Measurements from ENCODE around the gene GPC6. TPM values are rescaled to one million over a fixed set of nuclear protein-coding genes. Genes with fewer than 3 reads are reported as not detected.

GPC6 gene
- polyA plus RNA-seq, 2 of the 4 experiments (the other 2 are of a cell fraction): 8.0 to 14.4 TPM

DNA sequence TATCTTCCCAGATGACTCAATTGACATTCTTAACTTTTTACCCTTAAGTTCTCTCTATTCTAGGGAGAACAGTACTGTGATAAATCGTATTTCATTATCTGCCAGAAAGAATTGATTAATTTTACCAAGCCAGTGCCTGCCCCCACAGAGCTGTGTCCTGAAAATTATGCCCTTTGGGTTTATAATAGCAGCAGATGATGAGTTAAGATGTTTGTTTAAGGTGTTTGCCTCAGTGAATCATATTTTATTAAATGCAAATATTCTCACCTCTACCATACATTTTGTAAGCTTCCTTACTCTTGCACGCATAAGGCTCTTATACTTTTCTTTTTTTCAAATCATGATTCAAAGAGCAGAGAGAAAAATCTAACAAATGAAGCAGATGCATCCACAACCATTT, 934.3 kb downstream of the GPC6 start:
- H3K4me2 ChIP-seq: no peak overlapping the region
- DNase-seq (ENCODE audit: low read depth in 1 of 2, low spot score in 1 of 2): no peak
- no peaks in the 10 kb centered on the region for H3K9me3 ChIP-seq
- H3K4me1 ChIP-seq: no peaks in the 10 kb centered on the region
- no peak for FAIRE-seq
- TF ChIP-seq CHD4 (IDR thresholded peaks at IDR 0.05; ENCODE audit: borderline replicate concordance): no peak
- no peak for TF ChIP-seq ZSCAN20 (CRISPR knock-in tag; IDR thresholded peaks at IDR 0.05)
- TF ChIP-seq, protein P1, sequence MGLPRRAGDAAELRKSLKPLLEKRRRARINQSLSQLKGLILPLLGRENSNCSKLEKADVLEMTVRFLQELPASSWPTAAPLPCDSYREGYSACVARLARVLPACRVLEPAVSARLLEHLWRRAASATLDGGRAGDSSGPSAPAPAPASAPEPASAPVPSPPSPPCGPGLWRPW (IDR thresholded peaks at IDR 0.05): no peak
- TF ChIP-seq CBX2 (IDR thresholded peaks at IDR 0.05; ENCODE audit: borderline replicate concordance, low read depth): no peak
- TF ChIP-seq PHF8 (IDR thresholded peaks at IDR 0.05; ENCODE audit: borderline replicate concordance, low read depth): no peak
- TF ChIP-seq, protein P2, sequence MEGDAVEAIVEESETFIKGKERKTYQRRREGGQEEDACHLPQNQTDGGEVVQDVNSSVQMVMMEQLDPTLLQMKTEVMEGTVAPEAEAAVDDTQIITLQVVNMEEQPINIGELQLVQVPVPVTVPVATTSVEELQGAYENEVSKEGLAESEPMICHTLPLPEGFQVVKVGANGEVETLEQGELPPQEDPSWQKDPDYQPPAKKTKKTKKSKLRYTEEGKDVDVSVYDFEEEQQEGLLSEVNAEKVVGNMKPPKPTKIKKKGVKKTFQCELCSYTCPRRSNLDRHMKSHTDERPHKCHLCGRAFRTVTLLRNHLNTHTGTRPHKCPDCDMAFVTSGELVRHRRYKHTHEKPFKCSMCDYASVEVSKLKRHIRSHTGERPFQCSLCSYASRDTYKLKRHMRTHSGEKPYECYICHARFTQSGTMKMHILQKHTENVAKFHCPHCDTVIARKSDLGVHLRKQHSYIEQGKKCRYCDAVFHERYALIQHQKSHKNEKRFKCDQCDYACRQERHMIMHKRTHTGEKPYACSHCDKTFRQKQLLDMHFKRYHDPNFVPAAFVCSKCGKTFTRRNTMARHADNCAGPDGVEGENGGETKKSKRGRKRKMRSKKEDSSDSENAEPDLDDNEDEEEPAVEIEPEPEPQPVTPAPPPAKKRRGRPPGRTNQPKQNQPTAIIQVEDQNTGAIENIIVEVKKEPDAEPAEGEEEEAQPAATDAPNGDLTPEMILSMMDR (IDR thresholded peaks at IDR 0.05): no peak
- no peak for TF ChIP-seq ESRRA (IDR thresholded peaks at IDR 0.05; ENCODE audit: borderline replicate concordance, low read length)
- TF ChIP-seq, protein P3, sequence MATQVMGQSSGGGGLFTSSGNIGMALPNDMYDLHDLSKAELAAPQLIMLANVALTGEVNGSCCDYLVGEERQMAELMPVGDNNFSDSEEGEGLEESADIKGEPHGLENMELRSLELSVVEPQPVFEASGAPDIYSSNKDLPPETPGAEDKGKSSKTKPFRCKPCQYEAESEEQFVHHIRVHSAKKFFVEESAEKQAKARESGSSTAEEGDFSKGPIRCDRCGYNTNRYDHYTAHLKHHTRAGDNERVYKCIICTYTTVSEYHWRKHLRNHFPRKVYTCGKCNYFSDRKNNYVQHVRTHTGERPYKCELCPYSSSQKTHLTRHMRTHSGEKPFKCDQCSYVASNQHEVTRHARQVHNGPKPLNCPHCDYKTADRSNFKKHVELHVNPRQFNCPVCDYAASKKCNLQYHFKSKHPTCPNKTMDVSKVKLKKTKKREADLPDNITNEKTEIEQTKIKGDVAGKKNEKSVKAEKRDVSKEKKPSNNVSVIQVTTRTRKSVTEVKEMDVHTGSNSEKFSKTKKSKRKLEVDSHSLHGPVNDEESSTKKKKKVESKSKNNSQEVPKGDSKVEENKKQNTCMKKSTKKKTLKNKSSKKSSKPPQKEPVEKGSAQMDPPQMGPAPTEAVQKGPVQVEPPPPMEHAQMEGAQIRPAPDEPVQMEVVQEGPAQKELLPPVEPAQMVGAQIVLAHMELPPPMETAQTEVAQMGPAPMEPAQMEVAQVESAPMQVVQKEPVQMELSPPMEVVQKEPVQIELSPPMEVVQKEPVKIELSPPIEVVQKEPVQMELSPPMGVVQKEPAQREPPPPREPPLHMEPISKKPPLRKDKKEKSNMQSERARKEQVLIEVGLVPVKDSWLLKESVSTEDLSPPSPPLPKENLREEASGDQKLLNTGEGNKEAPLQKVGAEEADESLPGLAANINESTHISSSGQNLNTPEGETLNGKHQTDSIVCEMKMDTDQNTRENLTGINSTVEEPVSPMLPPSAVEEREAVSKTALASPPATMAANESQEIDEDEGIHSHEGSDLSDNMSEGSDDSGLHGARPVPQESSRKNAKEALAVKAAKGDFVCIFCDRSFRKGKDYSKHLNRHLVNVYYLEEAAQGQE (IDR thresholded peaks at IDR 0.05): no peak
- TF ChIP-seq NR3C1 (IDR thresholded peaks at IDR 0.05): no peak
- TF ChIP-seq, protein P4, sequence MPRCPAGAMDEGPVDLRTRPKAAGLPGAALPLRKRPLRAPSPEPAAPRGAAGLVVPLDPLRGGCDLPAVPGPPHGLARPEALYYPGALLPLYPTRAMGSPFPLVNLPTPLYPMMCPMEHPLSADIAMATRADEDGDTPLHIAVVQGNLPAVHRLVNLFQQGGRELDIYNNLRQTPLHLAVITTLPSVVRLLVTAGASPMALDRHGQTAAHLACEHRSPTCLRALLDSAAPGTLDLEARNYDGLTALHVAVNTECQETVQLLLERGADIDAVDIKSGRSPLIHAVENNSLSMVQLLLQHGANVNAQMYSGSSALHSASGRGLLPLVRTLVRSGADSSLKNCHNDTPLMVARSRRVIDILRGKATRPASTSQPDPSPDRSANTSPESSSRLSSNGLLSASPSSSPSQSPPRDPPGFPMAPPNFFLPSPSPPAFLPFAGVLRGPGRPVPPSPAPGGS (IDR thresholded peaks at IDR 0.05): no peak
- TF ChIP-seq NFE2L2 (conservative IDR thresholded peaks at IDR 0.05; ENCODE audit: low read length): no peak
- TF ChIP-seq EHF (CRISPR knock-in tag; IDR thresholded peaks at IDR 0.05): no peak
- TF ChIP-seq, protein P5, sequence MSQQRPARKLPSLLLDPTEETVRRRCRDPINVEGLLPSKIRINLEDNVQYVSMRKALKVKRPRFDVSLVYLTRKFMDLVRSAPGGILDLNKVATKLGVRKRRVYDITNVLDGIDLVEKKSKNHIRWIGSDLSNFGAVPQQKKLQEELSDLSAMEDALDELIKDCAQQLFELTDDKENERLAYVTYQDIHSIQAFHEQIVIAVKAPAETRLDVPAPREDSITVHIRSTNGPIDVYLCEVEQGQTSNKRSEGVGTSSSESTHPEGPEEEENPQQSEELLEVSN (IDR thresholded peaks at IDR 0.05; ENCODE audit: borderline replicate concordance, low read depth): no peak
- POLR2A ChIA-PET: no interaction called here
- 34% methylated on average over 2 of the region's 2 CpGs for WGBS (ENCODE audit: missing lambda C conversion rate)
- CTCF ChIA-PET: interaction anchor here (1.5 kb wide), 1 partner anchor 11 kb away, joined by 4 read pairs; no protein-coding TSS in a partner anchor
- no peak overlapping the region for H3K27ac ChIP-seq
- H3K4me3 ChIP-seq: no peak overlapping the region
- ATAC-seq: no peak

DNA sequence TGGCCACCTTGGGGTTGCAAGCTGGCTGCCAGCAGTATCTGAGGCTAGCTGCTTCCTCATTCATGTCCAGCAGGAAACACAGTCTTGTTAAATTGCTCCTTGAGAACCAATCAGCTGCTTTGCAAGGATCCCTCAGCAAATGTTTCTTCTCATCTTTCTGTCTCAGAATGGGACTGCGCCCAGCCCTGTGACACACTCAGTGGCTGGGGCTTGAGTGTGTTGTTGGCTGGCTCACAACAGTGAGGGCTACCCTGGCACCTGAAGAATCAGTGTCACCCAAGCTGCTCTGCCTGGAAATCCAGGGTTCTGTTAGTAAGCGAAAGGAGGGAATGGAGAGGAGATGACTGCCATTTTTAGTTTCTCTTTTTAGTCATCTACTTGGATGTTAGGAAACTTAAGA, 935.7 kb downstream of the GPC6 start:
- ChIA-PET CTCF (no interaction called here), POLR2A (no interaction called here)
- DNase-seq (ENCODE audit: low read depth in 1 of 2, low spot score in 1 of 2): no peak
- ATAC-seq: no peak
- Histone ChIP-seq H3K4me2 (no peak overlapping the region), H3K27ac (no peak overlapping the region), H3K4me1 (no peaks in the 10 kb centered on the region), H3K4me3 (no peak overlapping the region), H3K9me3 (no peaks in the 10 kb centered on the region)
- TF ChIP-seq, protein P6, sequence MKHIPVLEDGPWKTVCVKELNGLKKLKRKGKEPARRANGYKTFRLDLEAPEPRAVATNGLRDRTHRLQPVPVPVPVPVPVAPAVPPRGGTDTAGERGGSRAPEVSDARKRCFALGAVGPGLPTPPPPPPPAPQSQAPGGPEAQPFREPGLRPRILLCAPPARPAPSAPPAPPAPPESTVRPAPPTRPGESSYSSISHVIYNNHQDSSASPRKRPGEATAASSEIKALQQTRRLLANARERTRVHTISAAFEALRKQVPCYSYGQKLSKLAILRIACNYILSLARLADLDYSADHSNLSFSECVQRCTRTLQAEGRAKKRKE (CRISPR knock-in tag; IDR thresholded peaks at IDR 0.05; ENCODE audit: low read depth): no peak
- TF ChIP-seq HOXB5 (CRISPR knock-in tag; IDR thresholded peaks at IDR 0.05) (no peak), ZSCAN20 (CRISPR knock-in tag; IDR thresholded peaks at IDR 0.05) (no peak), EHF (CRISPR knock-in tag; IDR thresholded peaks at IDR 0.05) (no peak), JUNB (IDR thresholded peaks at IDR 0.05) (no peak)
- TF ChIP-seq, protein P7, sequence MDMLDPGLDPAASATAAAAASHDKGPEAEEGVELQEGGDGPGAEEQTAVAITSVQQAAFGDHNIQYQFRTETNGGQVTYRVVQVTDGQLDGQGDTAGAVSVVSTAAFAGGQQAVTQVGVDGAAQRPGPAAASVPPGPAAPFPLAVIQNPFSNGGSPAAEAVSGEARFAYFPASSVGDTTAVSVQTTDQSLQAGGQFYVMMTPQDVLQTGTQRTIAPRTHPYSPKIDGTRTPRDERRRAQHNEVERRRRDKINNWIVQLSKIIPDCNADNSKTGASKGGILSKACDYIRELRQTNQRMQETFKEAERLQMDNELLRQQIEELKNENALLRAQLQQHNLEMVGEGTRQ (IDR thresholded peaks at IDR 0.05): no peak
- no peak for FAIRE-seq
- 78% methylated on average over 2 of the region's 2 CpGs for WGBS (ENCODE audit: missing lambda C conversion rate)

Measured in A549 (cell line).